GM12801 (cell line): ENCODE data around the gene FHIT.

Source experiments
- CTCF ChIP-seq: IDR thresholded peaks from one replicate; pipeline ENCODE4 v1.5.1; 2011; ENCODE audit warnings: control low read depth; ENCODE audit not compliant: insufficient read length; ENCODE audit errors: extremely low read depth

The FHIT gene

GRCh38 chr3:60055765-60056164 is 1195.5 kb downstream of the FHIT start:
- no peak for TF ChIP-seq CTCF

- no peak for TF ChIP-seq CTCF
Observed at GRCh38 chr3:60053526-60054265, 1197.6 kb downstream of the FHIT start.

GRCh38 chr3:60048447-60048848 is 1202.8 kb downstream of the FHIT start:
- no peak for TF ChIP-seq CTCF

DNA sequence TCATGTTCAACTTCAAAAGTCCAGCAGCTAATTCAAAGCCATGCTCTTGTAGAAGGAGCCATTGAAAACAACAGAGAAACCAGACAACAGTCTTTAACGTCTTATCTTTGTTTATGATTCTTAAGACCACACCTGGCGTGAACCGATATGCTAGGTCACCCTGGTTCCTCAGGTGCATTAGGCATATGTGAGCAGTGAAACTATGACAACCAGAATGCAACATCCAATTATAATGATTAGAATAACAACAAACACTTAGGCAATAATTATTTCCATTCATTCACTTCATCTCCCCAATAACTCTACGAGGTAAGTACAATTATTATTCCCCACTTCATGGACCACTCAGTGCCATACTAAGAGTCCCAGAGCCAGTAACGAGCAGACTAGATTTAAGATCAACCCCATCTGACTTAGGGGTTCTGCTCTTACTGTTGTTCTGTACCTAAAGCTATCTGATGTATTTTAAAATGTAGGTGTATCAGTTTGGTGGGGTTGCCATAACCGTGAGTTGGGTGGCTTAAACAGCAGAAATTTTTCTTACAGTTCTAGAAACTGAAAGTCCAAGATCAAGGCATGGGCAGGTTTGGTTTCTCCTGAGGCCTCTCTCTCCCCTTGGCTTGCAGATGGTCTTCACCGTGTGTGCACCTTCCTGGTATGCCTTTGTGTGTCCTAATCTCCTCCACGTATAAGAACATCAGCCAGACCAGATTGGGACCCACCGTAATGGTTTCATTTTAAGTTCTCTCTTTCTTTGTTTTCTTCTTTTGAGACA is 1203.6 kb downstream of the FHIT start:
- no peak for TF ChIP-seq CTCF

DNA sequence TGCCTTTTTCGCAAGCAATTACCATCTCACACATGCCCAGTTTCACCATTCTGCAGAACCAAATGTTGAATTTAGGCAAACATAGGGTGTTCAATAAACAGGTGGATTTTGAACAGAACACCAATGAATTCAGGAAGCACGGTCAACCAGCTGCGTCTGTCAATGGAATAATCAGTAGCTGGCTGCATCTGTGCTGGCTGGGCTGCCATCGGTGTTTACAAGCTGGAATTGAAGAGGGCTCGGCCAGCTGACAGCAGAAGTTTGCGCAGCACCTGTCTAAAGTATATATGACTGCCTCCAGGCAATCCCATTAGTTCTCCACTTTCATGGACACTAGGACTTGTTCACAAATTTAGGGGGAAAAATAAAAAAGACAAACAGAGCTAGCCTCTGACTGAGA is 1205.0 kb downstream of the FHIT start:
- no peak for TF ChIP-seq CTCF

GRCh38 chr3:60045686-60046085 is 1205.6 kb downstream of the FHIT start:
- TF ChIP-seq CTCF: no peak

DNA sequence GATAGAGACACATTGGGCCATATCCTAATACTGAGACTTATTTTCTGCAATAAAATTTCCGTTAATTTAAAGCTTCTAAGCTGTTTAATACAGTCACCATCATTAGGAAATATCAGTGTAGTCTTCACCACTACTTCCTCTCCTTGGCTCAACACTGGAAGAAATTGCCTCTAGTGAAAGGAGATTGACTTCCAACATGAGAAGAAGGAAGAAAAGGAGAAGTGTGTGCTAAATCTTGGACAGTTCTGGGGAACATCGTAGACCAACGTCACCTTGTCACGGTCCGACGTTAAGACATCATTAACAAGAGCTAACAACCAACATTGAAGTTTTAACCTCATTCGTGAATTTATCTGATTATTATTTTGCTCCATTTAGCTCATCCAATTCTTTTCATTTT is 1214.4 kb downstream of the FHIT start:
- no peak for TF ChIP-seq CTCF
